GM23248 (cell line): ENCODE data around the gene CCDC141. TPM values are rescaled to one million over a fixed set of nuclear protein-coding genes. Genes with fewer than 3 reads are reported as not detected.
"Not testable (repeated sequence)": the region's sequence is repeated elsewhere in the genome, so short reads cannot be mapped to it uniquely, and the experiment has no call there.

Experiments used
- DNase-seq: peaks from one replicate; pipeline ENCODE4 v3.0.0-alpha.2; 2015
- H2AFZ ChIP-seq: fragments of 200-600 bp; sonication (generic); 2 replicates; pipeline ENCODE4 v1.6.1; 2016; ENCODE audit warnings: antibody characterized with exemption
- H3F3A ChIP-seq: fragments of 200-600 bp; sonication (generic); 2 replicates; pipeline ENCODE4 v1.6.1; 2016; ENCODE audit warnings: mild to moderate bottlenecking, antibody characterized with exemption, mixed run types; ENCODE audit not compliant: insufficient read depth
- H3K27ac ChIP-seq: fragments of 200-600 bp; sonication (generic); 2 replicates; pipeline ENCODE4 v1.5.1; 2016; ENCODE audit warnings: mild to moderate bottlenecking
- H3K27me3 ChIP-seq: fragments of 200-600 bp; sonication (generic); replicated peaks from 2 replicates; pipeline ENCODE4 v1.6.1; 2016; ENCODE audit warnings: mild to moderate bottlenecking; ENCODE audit not compliant: insufficient read depth
- H3K36me3 ChIP-seq: fragments of 200-600 bp; sonication (generic); 2 replicates; pipeline ENCODE4 v1.6.1; 2016; ENCODE audit warnings: low read depth, mild to moderate bottlenecking
- H3K4me1 ChIP-seq: fragments of 200-600 bp; sonication (generic); 2 replicates; pipeline ENCODE4 v1.6.1; 2016; ENCODE audit warnings: mild to moderate bottlenecking; ENCODE audit not compliant: insufficient read depth
- H3K4me2 ChIP-seq: fragments of 200-600 bp; sonication (generic); one replicate; pipeline ENCODE4 v1.6.1; 2016; ENCODE audit warnings: mild to moderate bottlenecking; ENCODE audit not compliant: unreplicated experiment
- H3K4me3 ChIP-seq: fragments of 200-600 bp; sonication (generic); 2 replicates; pipeline ENCODE4 v1.5.1; 2016; ENCODE audit warnings: mild to moderate bottlenecking
- H3K79me2 ChIP-seq: fragments of 200-600 bp; sonication (generic); 2 replicates; pipeline ENCODE4 v1.6.1; 2016; ENCODE audit warnings: mild to moderate bottlenecking; ENCODE audit not compliant: insufficient read depth
- H3K9ac ChIP-seq: fragments of 200-600 bp; sonication (generic); 2 replicates; pipeline ENCODE4 v1.6.1; 2016; ENCODE audit warnings: mild to moderate bottlenecking
- H3K9me2 ChIP-seq: fragments of 200-600 bp; sonication (generic); 2 replicates; pipeline ENCODE4 v1.6.1; 2016; ENCODE audit warnings: mixed run types, mild to moderate bottlenecking, moderate library complexity; ENCODE audit not compliant: insufficient read depth
- H3K9me3 ChIP-seq: fragments of 200-600 bp; sonication (generic); one replicate; pipeline ENCODE4 v1.6.1; 2017; ENCODE audit warnings: low read depth
- H4K20me1 ChIP-seq: fragments of 200-600 bp; sonication (generic); 2 replicates; pipeline ENCODE4 v1.6.0; 2016; ENCODE audit not compliant: insufficient read depth
- EZH2 ChIP-seq: fragments of 200-600 bp; sonication (generic); IDR thresholded peaks from 2 replicates; pipeline ENCODE4 v1.6.1; 2018; ENCODE audit warnings: antibody characterized with exemption, mild to moderate bottlenecking; ENCODE audit not compliant: insufficient read depth, poor library complexity, severe bottlenecking
- EZH2phosphoT487 ChIP-seq: fragments of 200-600 bp; sonication (generic); IDR thresholded peaks from 2 replicates; pipeline ENCODE4 v1.6.1; 2018; ENCODE audit warnings: antibody characterized with exemption, moderate library complexity, mild to moderate bottlenecking, low read depth; ENCODE audit not compliant: insufficient read depth
- WGBS, 2 experiments: methylation state at CpG; one replicate each; pipeline ENCODE4 v1.1.6; 2015 to 2017; ENCODE audit warnings: low lambda C conversion rate in 2 of 2, low coverage in 1 of 2; ENCODE audit errors: missing lambda C conversion rate in 2 of 2; 5-methylcytosine and 5-hydroxymethylcytosine counted together
- in situ Hi-C: fragments of 300-500 bp; cut with MboI; formaldehyde crosslinking; loops from 2 replicates; pipeline ENCODE4 v1.15.0; 2020
- polyA plus RNA-seq: library from polyadenylated mRNA; unstranded; fragments of >200 nt; fragmentation: Nextera tagmentation; extraction: Ambion mirVana; gene quantifications from 2 replicates; pipeline ENCODE4 v1.2.1, GENCODE V29; 2016
- total RNA-seq: library from RNA; depleted of rRNA; stranded (reverse); fragments of >200 nt; shearing (Covaris generic); gene quantifications from 2 replicates; pipeline ENCODE4 v1.2.3, GENCODE V29; 2014

The CCDC141 gene
- total and polyA plus RNA-seq, 2 experiments from 2014 or later: not detected

DNA sequence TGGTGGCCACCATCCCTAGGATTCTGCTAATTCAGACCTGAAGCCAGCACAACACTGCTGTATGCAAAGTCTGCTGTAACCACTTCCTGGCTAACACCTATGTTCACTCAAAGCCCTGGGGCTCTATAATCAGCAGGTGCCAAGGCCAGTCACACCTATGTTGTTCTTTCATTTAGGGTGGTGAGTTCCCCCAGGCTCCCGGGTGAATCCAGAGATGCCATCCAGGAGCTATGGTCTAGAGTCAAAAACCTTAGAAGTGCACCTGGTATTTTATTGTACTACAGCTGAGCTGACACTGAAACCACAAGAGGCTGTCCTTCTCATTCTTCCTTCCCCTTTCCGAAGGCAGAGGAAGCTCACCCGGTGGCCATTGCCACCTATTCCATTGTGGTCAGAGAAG lies 46.2 kb upstream of the CCDC141 start:
- H3K27me3 ChIP-seq: no peaks in the 10 kb centered on the region
- H2AFZ ChIP-seq: no peak overlapping the region
- no peak overlapping the region for H3K4me2 ChIP-seq
- no peak for DNase-seq
- H3K9me3 ChIP-seq: no peaks in the 10 kb centered on the region
- no peaks in the 10 kb centered on the region for H3F3A ChIP-seq
- no peak overlapping the region for H3K4me3 ChIP-seq
- in situ Hi-C loops: no loop called here
- H3K36me3 ChIP-seq: no peaks in the 10 kb centered on the region
- no peak overlapping the region for H3K9ac ChIP-seq
- H3K9me2 ChIP-seq: no peaks in the 10 kb centered on the region
- TF ChIP-seq EZH2: no peak
- TF ChIP-seq EZH2phosphoT487: no peak
- no peaks in the 10 kb centered on the region for H3K4me1 ChIP-seq
- H3K27ac ChIP-seq: no peak overlapping the region
- no peaks in the 10 kb centered on the region for H4K20me1 ChIP-seq
- 94 to 98% methylated on average over 3 of the region's 3 CpGs for WGBS, 2 experiments
- no peaks in the 10 kb centered on the region for H3K79me2 ChIP-seq

GRCh38 chr2:179092912-179093311 lies 43.0 kb upstream of the CCDC141 start:
- H2AFZ ChIP-seq, H3K9me3 ChIP-seq, H3F3A ChIP-seq, H3K27me3 ChIP-seq, H4K20me1 ChIP-seq, in situ Hi-C loops, H3K4me1 ChIP-seq, H3K4me3 ChIP-seq, H3K27ac ChIP-seq, H3K9me2 ChIP-seq, DNase-seq, H3K9ac ChIP-seq, H3K36me3 ChIP-seq, H3K4me2 ChIP-seq, H3K79me2 ChIP-seq: not testable (repeated sequence)
- WGBS, 2 experiments: 83% methylated on average over 4 of the region's 4 CpGs

- H3K9me2 ChIP-seq: no peaks in the 10 kb centered on the region
- in situ Hi-C loops: no loop called here
- no peak overlapping the region for H3K27ac ChIP-seq
- H3K4me1 ChIP-seq: no peaks in the 10 kb centered on the region
- no peak overlapping the region for H3K4me3 ChIP-seq
- no peaks in the 10 kb centered on the region for H3K9me3 ChIP-seq
- no peaks in the 10 kb centered on the region for H3F3A ChIP-seq
- no peaks in the 10 kb centered on the region for H4K20me1 ChIP-seq
- no peak overlapping the region for H2AFZ ChIP-seq
- no peaks in the 10 kb centered on the region for H3K36me3 ChIP-seq
- WGBS, 2 experiments: 33 to 41% methylated on average over 2 of the region's 2 CpGs
- no peak for DNase-seq
- no peak overlapping the region for H3K9ac ChIP-seq
- no peak overlapping the region for H3K4me2 ChIP-seq
- TF ChIP-seq EZH2: no peak
- no peak for TF ChIP-seq EZH2phosphoT487
- no peaks in the 10 kb centered on the region for H3K79me2 ChIP-seq
- no peaks in the 10 kb centered on the region for H3K27me3 ChIP-seq
Measured at GRCh38 chr2:179082697-179083096, 32.8 kb upstream of the CCDC141 start.

DNA sequence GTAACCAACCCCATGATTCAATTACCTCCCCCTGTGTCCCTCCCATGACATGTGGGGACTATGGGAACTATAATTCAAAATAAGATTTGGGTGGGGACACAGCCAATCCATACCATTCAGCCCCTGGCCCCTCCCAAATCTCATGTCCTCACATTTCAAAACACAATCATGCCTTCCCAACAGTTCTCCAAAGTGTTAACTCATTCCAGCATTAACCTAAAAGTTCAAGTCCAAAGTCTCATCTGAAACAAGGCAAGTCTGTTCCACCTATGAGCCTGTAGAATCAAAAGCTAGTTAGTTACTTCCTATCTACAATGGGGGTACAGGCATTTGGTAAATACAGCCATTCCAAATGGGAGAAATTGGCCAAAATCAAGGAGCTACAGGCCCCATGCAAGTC lies 32.0 kb upstream of the CCDC141 start:
- no peak overlapping the region for H2AFZ ChIP-seq
- no peaks in the 10 kb centered on the region for H4K20me1 ChIP-seq
- no peaks in the 10 kb centered on the region for H3K27me3 ChIP-seq
- no peaks in the 10 kb centered on the region for H3K9me2 ChIP-seq
- no peaks in the 10 kb centered on the region for H3K9me3 ChIP-seq
- no peaks in the 10 kb centered on the region for H3F3A ChIP-seq
- TF ChIP-seq EZH2phosphoT487 (no peak), EZH2 (no peak)
- no peak overlapping the region for H3K4me3 ChIP-seq
- H3K36me3 ChIP-seq: no peaks in the 10 kb centered on the region
- in situ Hi-C loops: no loop called here
- H3K4me2 ChIP-seq: no peak overlapping the region
- H3K9ac ChIP-seq: no peak overlapping the region
- H3K27ac ChIP-seq: no peak overlapping the region
- H3K4me1 ChIP-seq: no peaks in the 10 kb centered on the region
- DNase-seq: no peak
- H3K79me2 ChIP-seq: no peaks in the 10 kb centered on the region

GRCh38 chr2:179072527-179072926 lies 22.6 kb upstream of the CCDC141 start:
- no peak for DNase-seq
- Histone ChIP-seq H3K9me3 (no peaks in the 10 kb centered on the region), H3K9ac (no peak overlapping the region), H3K4me3 (no peak overlapping the region), H3K79me2 (no peaks in the 10 kb centered on the region), H3K36me3 (no peaks in the 10 kb centered on the region), H3K4me1 (no peaks in the 10 kb centered on the region), H3K4me2 (no peak overlapping the region), H3F3A (no peaks in the 10 kb centered on the region), H4K20me1 (no peaks in the 10 kb centered on the region), H3K9me2 (no peaks in the 10 kb centered on the region), H2AFZ (no peak overlapping the region), H3K27ac (no peak overlapping the region), H3K27me3 (no peaks in the 10 kb centered on the region)
- 22 to 23% methylated on average over 3 of the region's 3 CpGs for WGBS, 2 experiments
- in situ Hi-C loops: no loop called here
- no peak for TF ChIP-seq EZH2
- TF ChIP-seq EZH2phosphoT487: no peak
